HepG2 (cell line): ENCODE measurements around the gene ABCF1. TPM values are rescaled to one million over a fixed set of nuclear protein-coding genes. Genes with fewer than 3 reads are reported as not detected.

Experiments
- FLYWCH1 ChIP-seq: sonication (generic); formaldehyde crosslinking; IDR thresholded peaks from 2 replicates; pipeline ENCODE4 v1.8.1; 2023; ENCODE audit warnings: mild to moderate bottlenecking, missing genetic modification reagents
- RBFOX2 ChIP-seq: fragments of 200-400 bp; formaldehyde crosslinking; IDR thresholded peaks from 2 replicates; pipeline ENCODE4 v1.6.1; 2017; ENCODE audit warnings: low read depth, mild to moderate bottlenecking, low read length
- RXRA ChIP-seq: sonication (generic); formaldehyde crosslinking; IDR thresholded peaks from 2 replicates; pipeline ENCODE4 v1.5.1; 2020; ENCODE audit warnings: missing genetic modification reagents
- ZC3H4 ChIP-seq: sonication (generic); formaldehyde crosslinking; IDR thresholded peaks from 2 replicates; pipeline ENCODE4 v1.4.0; 2020; ENCODE audit warnings: missing genetic modification reagents, borderline replicate concordance
- ZFP62 ChIP-seq: sonication (generic); formaldehyde crosslinking; IDR thresholded peaks from 2 replicates; pipeline ENCODE4 v1.4.0; 2020; ENCODE audit warnings: missing genetic modification reagents
- ZKSCAN8 ChIP-seq: IDR thresholded peaks from 2 replicates; pipeline ENCODE4 v1.6.1; 2016; ENCODE audit warnings: borderline replicate concordance, missing genetic modification reagents, missing compliant biosample characterization
- ZNF234 ChIP-seq: sonication (generic); formaldehyde crosslinking; conservative IDR thresholded peaks from 2 replicates; pipeline ENCODE4 v1.5.1; 2020; ENCODE audit warnings: mild to moderate bottlenecking, missing genetic modification reagents
- ZNF563 ChIP-seq: sonication (generic); formaldehyde crosslinking; IDR thresholded peaks from 2 replicates; pipeline ENCODE4 v1.8.0; 2022; ENCODE audit warnings: mild to moderate bottlenecking, moderate library complexity, missing genetic modification reagents
- ZNF607 ChIP-seq: sonication (generic); formaldehyde crosslinking; IDR thresholded peaks from 2 replicates; pipeline ENCODE4 v1.5.1; 2020; ENCODE audit warnings: missing genetic modification reagents, mild to moderate bottlenecking, borderline replicate concordance
- ZNF75D ChIP-seq: sonication (generic); formaldehyde crosslinking; IDR thresholded peaks from 2 replicates; pipeline ENCODE4 v1.8.1; 2023; ENCODE audit warnings: missing genetic modification reagents, mild to moderate bottlenecking, borderline replicate concordance
- ZNF766 ChIP-seq: sonication (generic); formaldehyde crosslinking; IDR thresholded peaks from 2 replicates; pipeline ENCODE4 v1.5.0; 2020; ENCODE audit warnings: missing genetic modification reagents, borderline replicate concordance
- polyA plus RNA-seq, 8 experiments: library from polyadenylated mRNA; depleted of rRNA in 3 of 8; stranded (reverse) in 7 of 8; unstranded in 1 of 8; fragments of >200 nt; fragmentation: Illumina TruSeq in 4 of 8; extraction: Trizol in 4 of 8; gene quantifications; 2 replicates each; pipeline versions ENCODE4 v1.2.1 to v1.2.3, GENCODE V29; 2011 to 2016; ENCODE audit warnings: low read depth in 4 of 8, missing spikeins in 1 of 8, mixed read lengths in 1 of 8; ENCODE audit not compliant: insufficient read depth in 1 of 8
- total RNA-seq, 5 experiments: library from RNA; depleted of rRNA; stranded (reverse); fragments of >200 nt; fragmentation: Illumina TruSeq; extraction: Trizol; gene quantifications; 2 replicates each; pipeline ENCODE4 v1.2.3, GENCODE V29; 2016; ENCODE audit warnings: low read depth in 1 of 5
- TF ChIP-seq, protein P1 (sequence below): sonication (generic); formaldehyde crosslinking; IDR thresholded peaks from 2 replicates; pipeline ENCODE4 v1.4.0; 2020; ENCODE audit warnings: mild to moderate bottlenecking, missing genetic modification reagents, borderline replicate concordance
- TF ChIP-seq, protein P2 (sequence below): sonication (generic); formaldehyde crosslinking; IDR thresholded peaks from 2 replicates; pipeline ENCODE4 v1.5.0; 2020; ENCODE audit warnings: mild to moderate bottlenecking, missing genetic modification reagents, moderate library complexity
- TF ChIP-seq, protein P3 (sequence below): sonication (generic); formaldehyde crosslinking; conservative IDR thresholded peaks from 2 replicates; pipeline ENCODE4 v1.4.0; 2020; ENCODE audit warnings: mild to moderate bottlenecking, missing genetic modification reagents, moderate library complexity
- TF ChIP-seq, protein P4 (sequence below): sonication (generic); formaldehyde crosslinking; IDR thresholded peaks from 2 replicates; pipeline ENCODE4 v1.5.1; 2020; ENCODE audit warnings: missing genetic modification reagents, mild to moderate bottlenecking, borderline replicate concordance
- TF ChIP-seq, protein P5 (sequence below): IDR thresholded peaks from 2 replicates; pipeline ENCODE4 v1.6.1; 2016; ENCODE audit warnings: missing compliant biosample characterization, missing genetic modification reagents, borderline replicate concordance

ABCF1 gene
- total and polyA plus RNA-seq, 2 of the 13 experiments (the other 11 are each of a cell fraction or from before 2014, with no cell fraction given), result 25.4 to 98.9 TPM

DNA sequence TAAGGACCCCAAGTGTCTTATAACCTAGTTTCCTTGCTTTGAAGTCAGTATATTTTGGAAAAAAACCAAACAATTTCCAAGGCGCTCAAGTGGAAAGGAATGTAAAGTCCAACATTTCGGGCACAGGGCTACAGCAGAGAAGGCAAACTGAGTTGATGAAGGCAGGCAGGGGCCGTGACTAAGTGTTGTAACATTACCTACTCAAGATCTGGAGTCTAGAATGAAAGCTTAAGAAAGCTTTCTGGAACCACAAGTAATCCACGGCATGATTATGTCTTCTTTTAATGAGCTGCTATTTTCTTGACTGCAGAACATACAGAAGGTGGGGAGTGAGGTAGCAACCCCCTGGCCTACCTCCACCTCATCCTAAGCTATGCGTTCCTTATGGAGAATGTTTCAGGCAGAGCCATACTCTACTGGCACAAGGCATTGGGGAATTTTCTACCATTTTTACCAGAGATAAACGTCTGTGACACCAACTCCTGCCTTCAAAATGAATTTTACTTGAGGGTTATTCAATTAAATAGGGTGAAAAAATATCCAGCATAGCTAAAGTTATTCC, 41.5 kb downstream of the ABCF1 start (continued):
- TF ChIP-seq ZNF607 (CRISPR knock-in tag) (no peak), ZFP62 (CRISPR knock-in tag) (no peak), ZNF563 (CRISPR knock-in tag) (no peak), ZNF766 (CRISPR knock-in tag) (no peak), ZKSCAN8 (CRISPR knock-in tag) (0 out of 2 replicates have a peak, but pooled peaks have one; percentile 20), RBFOX2 (peak; percentile 84), FLYWCH1 (CRISPR knock-in tag) (no peak), RXRA (CRISPR knock-in tag) (no peak), ZNF75D (CRISPR knock-in tag) (no peak), ZC3H4 (CRISPR knock-in tag) (peak; percentile 97), ZNF234 (CRISPR knock-in tag) (no peak)
- TF ChIP-seq, protein P1, sequence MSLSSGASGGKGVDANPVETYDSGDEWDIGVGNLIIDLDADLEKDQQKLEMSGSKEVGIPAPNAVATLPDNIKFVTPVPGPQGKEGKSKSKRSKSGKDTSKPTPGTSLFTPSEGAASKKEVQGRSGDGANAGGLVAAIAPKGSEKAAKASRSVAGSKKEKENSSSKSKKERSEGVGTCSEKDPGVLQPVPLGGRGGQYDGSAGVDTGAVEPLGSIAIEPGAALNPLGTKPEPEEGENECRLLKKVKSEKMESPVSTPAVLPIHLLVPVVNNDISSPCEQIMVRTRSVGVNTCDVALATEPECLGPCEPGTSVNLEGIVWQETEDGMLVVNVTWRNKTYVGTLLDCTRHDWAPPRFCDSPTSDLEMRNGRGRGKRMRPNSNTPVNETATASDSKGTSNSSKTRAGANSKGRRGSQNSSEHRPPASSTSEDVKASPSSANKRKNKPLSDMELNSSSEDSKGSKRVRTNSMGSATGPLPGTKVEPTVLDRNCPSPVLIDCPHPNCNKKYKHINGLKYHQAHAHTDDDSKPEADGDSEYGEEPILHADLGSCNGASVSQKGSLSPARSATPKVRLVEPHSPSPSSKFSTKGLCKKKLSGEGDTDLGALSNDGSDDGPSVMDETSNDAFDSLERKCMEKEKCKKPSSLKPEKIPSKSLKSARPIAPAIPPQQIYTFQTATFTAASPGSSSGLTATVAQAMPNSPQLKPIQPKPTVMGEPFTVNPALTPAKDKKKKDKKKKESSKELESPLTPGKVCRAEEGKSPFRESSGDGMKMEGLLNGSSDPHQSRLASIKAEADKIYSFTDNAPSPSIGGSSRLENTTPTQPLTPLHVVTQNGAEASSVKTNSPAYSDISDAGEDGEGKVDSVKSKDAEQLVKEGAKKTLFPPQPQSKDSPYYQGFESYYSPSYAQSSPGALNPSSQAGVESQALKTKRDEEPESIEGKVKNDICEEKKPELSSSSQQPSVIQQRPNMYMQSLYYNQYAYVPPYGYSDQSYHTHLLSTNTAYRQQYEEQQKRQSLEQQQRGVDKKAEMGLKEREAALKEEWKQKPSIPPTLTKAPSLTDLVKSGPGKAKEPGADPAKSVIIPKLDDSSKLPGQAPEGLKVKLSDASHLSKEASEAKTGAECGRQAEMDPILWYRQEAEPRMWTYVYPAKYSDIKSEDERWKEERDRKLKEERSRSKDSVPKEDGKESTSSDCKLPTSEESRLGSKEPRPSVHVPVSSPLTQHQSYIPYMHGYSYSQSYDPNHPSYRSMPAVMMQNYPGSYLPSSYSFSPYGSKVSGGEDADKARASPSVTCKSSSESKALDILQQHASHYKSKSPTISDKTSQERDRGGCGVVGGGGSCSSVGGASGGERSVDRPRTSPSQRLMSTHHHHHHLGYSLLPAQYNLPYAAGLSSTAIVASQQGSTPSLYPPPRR, result no peak
- TF ChIP-seq, protein P2, sequence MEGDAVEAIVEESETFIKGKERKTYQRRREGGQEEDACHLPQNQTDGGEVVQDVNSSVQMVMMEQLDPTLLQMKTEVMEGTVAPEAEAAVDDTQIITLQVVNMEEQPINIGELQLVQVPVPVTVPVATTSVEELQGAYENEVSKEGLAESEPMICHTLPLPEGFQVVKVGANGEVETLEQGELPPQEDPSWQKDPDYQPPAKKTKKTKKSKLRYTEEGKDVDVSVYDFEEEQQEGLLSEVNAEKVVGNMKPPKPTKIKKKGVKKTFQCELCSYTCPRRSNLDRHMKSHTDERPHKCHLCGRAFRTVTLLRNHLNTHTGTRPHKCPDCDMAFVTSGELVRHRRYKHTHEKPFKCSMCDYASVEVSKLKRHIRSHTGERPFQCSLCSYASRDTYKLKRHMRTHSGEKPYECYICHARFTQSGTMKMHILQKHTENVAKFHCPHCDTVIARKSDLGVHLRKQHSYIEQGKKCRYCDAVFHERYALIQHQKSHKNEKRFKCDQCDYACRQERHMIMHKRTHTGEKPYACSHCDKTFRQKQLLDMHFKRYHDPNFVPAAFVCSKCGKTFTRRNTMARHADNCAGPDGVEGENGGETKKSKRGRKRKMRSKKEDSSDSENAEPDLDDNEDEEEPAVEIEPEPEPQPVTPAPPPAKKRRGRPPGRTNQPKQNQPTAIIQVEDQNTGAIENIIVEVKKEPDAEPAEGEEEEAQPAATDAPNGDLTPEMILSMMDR, result no peak
- TF ChIP-seq, protein P3, sequence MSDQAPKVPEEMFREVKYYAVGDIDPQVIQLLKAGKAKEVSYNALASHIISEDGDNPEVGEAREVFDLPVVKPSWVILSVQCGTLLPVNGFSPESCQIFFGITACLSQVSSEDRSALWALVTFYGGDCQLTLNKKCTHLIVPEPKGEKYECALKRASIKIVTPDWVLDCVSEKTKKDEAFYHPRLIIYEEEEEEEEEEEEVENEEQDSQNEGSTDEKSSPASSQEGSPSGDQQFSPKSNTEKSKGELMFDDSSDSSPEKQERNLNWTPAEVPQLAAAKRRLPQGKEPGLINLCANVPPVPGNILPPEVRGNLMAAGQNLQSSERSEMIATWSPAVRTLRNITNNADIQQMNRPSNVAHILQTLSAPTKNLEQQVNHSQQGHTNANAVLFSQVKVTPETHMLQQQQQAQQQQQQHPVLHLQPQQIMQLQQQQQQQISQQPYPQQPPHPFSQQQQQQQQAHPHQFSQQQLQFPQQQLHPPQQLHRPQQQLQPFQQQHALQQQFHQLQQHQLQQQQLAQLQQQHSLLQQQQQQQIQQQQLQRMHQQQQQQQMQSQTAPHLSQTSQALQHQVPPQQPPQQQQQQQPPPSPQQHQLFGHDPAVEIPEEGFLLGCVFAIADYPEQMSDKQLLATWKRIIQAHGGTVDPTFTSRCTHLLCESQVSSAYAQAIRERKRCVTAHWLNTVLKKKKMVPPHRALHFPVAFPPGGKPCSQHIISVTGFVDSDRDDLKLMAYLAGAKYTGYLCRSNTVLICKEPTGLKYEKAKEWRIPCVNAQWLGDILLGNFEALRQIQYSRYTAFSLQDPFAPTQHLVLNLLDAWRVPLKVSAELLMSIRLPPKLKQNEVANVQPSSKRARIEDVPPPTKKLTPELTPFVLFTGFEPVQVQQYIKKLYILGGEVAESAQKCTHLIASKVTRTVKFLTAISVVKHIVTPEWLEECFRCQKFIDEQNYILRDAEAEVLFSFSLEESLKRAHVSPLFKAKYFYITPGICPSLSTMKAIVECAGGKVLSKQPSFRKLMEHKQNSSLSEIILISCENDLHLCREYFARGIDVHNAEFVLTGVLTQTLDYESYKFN, result 0 out of 2 replicates have a peak, but pooled peaks have one; percentile 26
- TF ChIP-seq, protein P4, sequence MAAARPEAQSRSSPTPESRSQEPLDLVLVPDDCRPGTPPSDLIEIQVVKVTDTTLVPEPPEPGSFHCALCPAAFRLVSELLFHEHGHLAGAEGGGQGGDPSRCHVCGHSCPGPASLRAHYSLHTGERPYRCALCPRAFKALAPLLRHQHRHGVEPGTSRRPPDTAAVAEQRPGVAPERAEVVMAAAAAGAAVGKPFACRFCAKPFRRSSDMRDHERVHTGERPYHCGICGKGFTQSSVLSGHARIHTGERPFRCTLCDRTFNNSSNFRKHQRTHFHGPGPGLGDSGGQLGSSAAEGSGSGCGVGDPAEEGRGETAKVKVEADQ, result no peak
- TF ChIP-seq, protein P5, sequence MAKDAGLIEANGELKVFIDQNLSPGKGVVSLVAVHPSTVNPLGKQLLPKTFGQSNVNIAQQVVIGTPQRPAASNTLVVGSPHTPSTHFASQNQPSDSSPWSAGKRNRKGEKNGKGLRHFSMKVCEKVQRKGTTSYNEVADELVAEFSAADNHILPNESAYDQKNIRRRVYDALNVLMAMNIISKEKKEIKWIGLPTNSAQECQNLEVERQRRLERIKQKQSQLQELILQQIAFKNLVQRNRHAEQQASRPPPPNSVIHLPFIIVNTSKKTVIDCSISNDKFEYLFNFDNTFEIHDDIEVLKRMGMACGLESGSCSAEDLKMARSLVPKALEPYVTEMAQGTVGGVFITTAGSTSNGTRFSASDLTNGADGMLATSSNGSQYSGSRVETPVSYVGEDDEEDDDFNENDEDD, result no peak
